Measurements from ENCODE around the gene UGT1A8.

DNA sequence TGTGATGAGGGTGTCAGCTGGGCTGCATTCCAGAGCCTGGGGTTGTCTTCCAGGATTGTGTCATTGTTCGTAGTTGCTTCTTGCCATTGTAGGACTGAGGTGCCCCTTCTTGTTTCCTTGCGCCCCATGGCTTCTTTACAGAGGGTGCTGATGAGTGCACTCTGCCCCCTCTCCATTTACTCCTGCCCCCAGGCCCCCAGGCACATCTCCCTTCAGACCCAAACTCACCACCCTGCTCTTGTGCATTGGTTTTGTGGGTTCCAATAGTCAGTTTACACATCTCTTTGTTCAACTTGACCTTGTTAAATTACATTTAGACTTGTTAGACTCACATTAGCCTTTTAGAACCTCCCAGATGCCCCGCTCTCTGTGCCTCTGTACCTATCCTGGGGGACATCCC, 203.8 kb downstream of the UGT1A8 start:
- no peak for TF ChIP-seq POLR2AphosphoS5 (IDR thresholded peaks at IDR 0.05; ENCODE audit: low read depth)
- TF ChIP-seq, protein P1, sequence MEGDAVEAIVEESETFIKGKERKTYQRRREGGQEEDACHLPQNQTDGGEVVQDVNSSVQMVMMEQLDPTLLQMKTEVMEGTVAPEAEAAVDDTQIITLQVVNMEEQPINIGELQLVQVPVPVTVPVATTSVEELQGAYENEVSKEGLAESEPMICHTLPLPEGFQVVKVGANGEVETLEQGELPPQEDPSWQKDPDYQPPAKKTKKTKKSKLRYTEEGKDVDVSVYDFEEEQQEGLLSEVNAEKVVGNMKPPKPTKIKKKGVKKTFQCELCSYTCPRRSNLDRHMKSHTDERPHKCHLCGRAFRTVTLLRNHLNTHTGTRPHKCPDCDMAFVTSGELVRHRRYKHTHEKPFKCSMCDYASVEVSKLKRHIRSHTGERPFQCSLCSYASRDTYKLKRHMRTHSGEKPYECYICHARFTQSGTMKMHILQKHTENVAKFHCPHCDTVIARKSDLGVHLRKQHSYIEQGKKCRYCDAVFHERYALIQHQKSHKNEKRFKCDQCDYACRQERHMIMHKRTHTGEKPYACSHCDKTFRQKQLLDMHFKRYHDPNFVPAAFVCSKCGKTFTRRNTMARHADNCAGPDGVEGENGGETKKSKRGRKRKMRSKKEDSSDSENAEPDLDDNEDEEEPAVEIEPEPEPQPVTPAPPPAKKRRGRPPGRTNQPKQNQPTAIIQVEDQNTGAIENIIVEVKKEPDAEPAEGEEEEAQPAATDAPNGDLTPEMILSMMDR (IDR thresholded peaks at IDR 0.05; ENCODE audit: insufficient read depth, low read length) = no peak
- TF ChIP-seq, protein P2, sequence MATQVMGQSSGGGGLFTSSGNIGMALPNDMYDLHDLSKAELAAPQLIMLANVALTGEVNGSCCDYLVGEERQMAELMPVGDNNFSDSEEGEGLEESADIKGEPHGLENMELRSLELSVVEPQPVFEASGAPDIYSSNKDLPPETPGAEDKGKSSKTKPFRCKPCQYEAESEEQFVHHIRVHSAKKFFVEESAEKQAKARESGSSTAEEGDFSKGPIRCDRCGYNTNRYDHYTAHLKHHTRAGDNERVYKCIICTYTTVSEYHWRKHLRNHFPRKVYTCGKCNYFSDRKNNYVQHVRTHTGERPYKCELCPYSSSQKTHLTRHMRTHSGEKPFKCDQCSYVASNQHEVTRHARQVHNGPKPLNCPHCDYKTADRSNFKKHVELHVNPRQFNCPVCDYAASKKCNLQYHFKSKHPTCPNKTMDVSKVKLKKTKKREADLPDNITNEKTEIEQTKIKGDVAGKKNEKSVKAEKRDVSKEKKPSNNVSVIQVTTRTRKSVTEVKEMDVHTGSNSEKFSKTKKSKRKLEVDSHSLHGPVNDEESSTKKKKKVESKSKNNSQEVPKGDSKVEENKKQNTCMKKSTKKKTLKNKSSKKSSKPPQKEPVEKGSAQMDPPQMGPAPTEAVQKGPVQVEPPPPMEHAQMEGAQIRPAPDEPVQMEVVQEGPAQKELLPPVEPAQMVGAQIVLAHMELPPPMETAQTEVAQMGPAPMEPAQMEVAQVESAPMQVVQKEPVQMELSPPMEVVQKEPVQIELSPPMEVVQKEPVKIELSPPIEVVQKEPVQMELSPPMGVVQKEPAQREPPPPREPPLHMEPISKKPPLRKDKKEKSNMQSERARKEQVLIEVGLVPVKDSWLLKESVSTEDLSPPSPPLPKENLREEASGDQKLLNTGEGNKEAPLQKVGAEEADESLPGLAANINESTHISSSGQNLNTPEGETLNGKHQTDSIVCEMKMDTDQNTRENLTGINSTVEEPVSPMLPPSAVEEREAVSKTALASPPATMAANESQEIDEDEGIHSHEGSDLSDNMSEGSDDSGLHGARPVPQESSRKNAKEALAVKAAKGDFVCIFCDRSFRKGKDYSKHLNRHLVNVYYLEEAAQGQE (IDR thresholded peaks at IDR 0.05; ENCODE audit: insufficient replicate concordance, low read depth) = no peak
- TF ChIP-seq GABPA (IDR thresholded peaks at IDR 0.05; ENCODE audit: low read depth) = no peak
- no peak for TF ChIP-seq SPI1 (IDR thresholded peaks at IDR 0.05; ENCODE audit: borderline replicate concordance, low read depth)

Data from HL-60 (cell line).